ENCODE measurements around the gene TTC39B.

The TTC39B gene

GRCh38 chr9:15221746-15222145 lies 85.3 kb downstream of the TTC39B start:
- DNase-seq = no peak

- DNase-seq = no peak
Measured at GRCh38 chr9:15220658-15221318, 86.2 kb downstream of the TTC39B start.

- no peak for DNase-seq
Measured at GRCh38 chr9:15219546-15219945, 87.5 kb downstream of the TTC39B start.

- DNase-seq = no peak
Measured at GRCh38 chr9:15218994-15219393, 88.0 kb downstream of the TTC39B start.

- no peak for DNase-seq
Measured at GRCh38 chr9:15213249-15213648, 93.8 kb downstream of the TTC39B start.

GRCh38 chr9:15211815-15212495 lies 95.1 kb downstream of the TTC39B start:
- DNase-seq = no peak

- DNase-seq = no peak
Measured at GRCh38 chr9:15211160-15211814, 95.7 kb downstream of the TTC39B start.

GRCh38 chr9:15206903-15207696 lies 99.9 kb downstream of the TTC39B start:
- no peak for DNase-seq

GRCh38 chr9:15205632-15206420 lies 101.2 kb downstream of the TTC39B start:
- no peak for DNase-seq

- DNase-seq = no peak
Measured at GRCh38 chr9:15203581-15203980, 103.4 kb downstream of the TTC39B start.

GRCh38 chr9:15200111-15200510 lies 106.9 kb downstream of the TTC39B start:
- DNase-seq = no peak

- DNase-seq = no peak
Measured at GRCh38 chr9:15192856-15193255, 114.2 kb downstream of the TTC39B start.

- no peak for DNase-seq
Measured at GRCh38 chr9:15191378-15191777, 115.6 kb downstream of the TTC39B start.

GRCh38 chr9:15189481-15189880 lies 117.5 kb downstream of the TTC39B start:
- DNase-seq = no peak

- no peak for DNase-seq
Measured at GRCh38 chr9:15187589-15187988, 119.4 kb downstream of the TTC39B start.

GRCh38 chr9:15182730-15183129 lies 124.3 kb downstream of the TTC39B start:
- DNase-seq = no peak

- DNase-seq = no peak
Measured at GRCh38 chr9:15182101-15182551, 124.9 kb downstream of the TTC39B start.

- DNase-seq = no peak
Measured at GRCh38 chr9:15180124-15180523, 126.9 kb downstream of the TTC39B start.

- no peak for DNase-seq
Measured at GRCh38 chr9:15178631-15179030, 128.4 kb downstream of the TTC39B start.

- DNase-seq = no peak
Measured at GRCh38 chr9:15176836-15177235, 130.2 kb downstream of the TTC39B start.

- DNase-seq = no peak
Measured at GRCh38 chr9:15163931-15164330, 143.1 kb downstream of the TTC39B start.

- no peak for DNase-seq
Measured at GRCh38 chr9:15161753-15162152, 145.3 kb downstream of the TTC39B start.
